HepG2 (cell line): ENCODE data around the gene COA1. TPM values are rescaled to one million over a fixed set of nuclear protein-coding genes. Genes with fewer than 3 reads are reported as not detected.

ENCODE experiments used
- ATF1 ChIP-seq: IDR thresholded peaks from 2 replicates; pipeline ENCODE4 v1.6.1; 2016; ENCODE audit warnings: mild to moderate bottlenecking, control low read depth
- BCL6 ChIP-seq: IDR thresholded peaks from 2 replicates; pipeline ENCODE4 v1.6.1; 2016; ENCODE audit warnings: missing genetic modification reagents, missing compliant biosample characterization
- CCDC6 ChIP-seq: sonication (generic); formaldehyde crosslinking; IDR thresholded peaks from 2 replicates; pipeline ENCODE4 v1.8.1; 2022; ENCODE audit warnings: mild to moderate bottlenecking, missing genetic modification reagents, moderate library complexity
- EHMT2 ChIP-seq: fragments of 200-600 bp; sonication (generic); IDR thresholded peaks from 2 replicates; pipeline ENCODE4 v1.7.0; 2017; ENCODE audit warnings: antibody characterized with exemption, low read depth, low read length, borderline replicate concordance
- ELF1 ChIP-seq: sonication (generic); formaldehyde crosslinking; IDR thresholded peaks from 2 replicates; pipeline ENCODE4 v1.4.0; 2020; ENCODE audit warnings: missing genetic modification reagents
- ELF3 ChIP-seq: IDR thresholded peaks from 2 replicates; pipeline ENCODE4 v1.6.1; 2016; ENCODE audit warnings: missing genetic modification reagents, missing compliant biosample characterization
- ETV5 ChIP-seq: IDR thresholded peaks from 2 replicates; pipeline ENCODE4 v1.6.1; 2018; ENCODE audit warnings: missing biosample characterization, missing genetic modification reagents, inconsistent platforms, borderline replicate concordance
- ETV6 ChIP-seq: sonication (generic); formaldehyde crosslinking; conservative IDR thresholded peaks from 2 replicates; pipeline ENCODE4 v1.4.0; 2020; ENCODE audit warnings: missing genetic modification reagents
- FOSL1 ChIP-seq: sonication (generic); formaldehyde crosslinking; IDR thresholded peaks from 2 replicates; pipeline ENCODE4 v1.9.0; 2021; ENCODE audit warnings: missing genetic modification reagents, borderline replicate concordance
- FOXK1 ChIP-seq: sonication (generic); formaldehyde crosslinking; IDR thresholded peaks from 2 replicates; pipeline ENCODE4 v1.4.0; 2020; ENCODE audit warnings: low read depth, missing genetic modification reagents, borderline replicate concordance
- HNF4A ChIP-seq: sonication (generic); formaldehyde crosslinking; IDR thresholded peaks from 2 replicates; pipeline ENCODE4 v1.4.0; 2020; ENCODE audit warnings: missing genetic modification reagents
- HOXD1 ChIP-seq: sonication (generic); formaldehyde crosslinking; IDR thresholded peaks from 2 replicates; pipeline ENCODE4 v1.5.0; 2020; ENCODE audit warnings: missing genetic modification reagents
- KDM4B ChIP-seq: sonication (generic); formaldehyde crosslinking; IDR thresholded peaks from 2 replicates; pipeline ENCODE4 v1.4.0; 2020; ENCODE audit warnings: missing genetic modification reagents
- RARG ChIP-seq: sonication (generic); formaldehyde crosslinking; IDR thresholded peaks from 2 replicates; pipeline ENCODE4 v1.4.0; 2020; ENCODE audit warnings: low read depth, mild to moderate bottlenecking, missing genetic modification reagents
- RFX3 ChIP-seq: IDR thresholded peaks from 2 replicates; pipeline ENCODE4 v1.6.1; 2016; ENCODE audit warnings: missing biosample characterization, missing genetic modification reagents
- SIX1 ChIP-seq: sonication (generic); formaldehyde crosslinking; IDR thresholded peaks from 2 replicates; pipeline ENCODE4 v1.4.0; 2020; ENCODE audit warnings: missing genetic modification reagents, borderline replicate concordance
- SMC3 ChIP-seq: IDR thresholded peaks from 2 replicates; pipeline ENCODE4 v1.6.1; 2011; ENCODE audit warnings: low read length, improper control_type of control experiment
- TCF7 ChIP-seq: sonication (generic); IDR thresholded peaks from 2 replicates; pipeline ENCODE4 v1.6.1; 2016; ENCODE audit warnings: antibody characterized with exemption, low read depth
- THAP7 ChIP-seq: sonication (generic); formaldehyde crosslinking; IDR thresholded peaks from 2 replicates; pipeline ENCODE4 v1.8.1; 2023; ENCODE audit warnings: mild to moderate bottlenecking, missing genetic modification reagents
- XBP1 ChIP-seq: sonication (generic); formaldehyde crosslinking; IDR thresholded peaks from 2 replicates; pipeline ENCODE4 v1.5.0; 2020; ENCODE audit warnings: missing genetic modification reagents
- ZNF318 ChIP-seq: sonication (generic); formaldehyde crosslinking; IDR thresholded peaks from 2 replicates; pipeline ENCODE4 v1.4.0; 2020; ENCODE audit warnings: mild to moderate bottlenecking, missing genetic modification reagents
- ZNF441 ChIP-seq: sonication (generic); formaldehyde crosslinking; IDR thresholded peaks from 2 replicates; pipeline ENCODE4 v1.7.0; 2021; ENCODE audit warnings: missing genetic modification reagents, borderline replicate concordance
- ZNF501 ChIP-seq: sonication (generic); formaldehyde crosslinking; IDR thresholded peaks from 2 replicates; pipeline ENCODE4 v1.5.1; 2020; ENCODE audit warnings: mild to moderate bottlenecking, moderate library complexity, missing genetic modification reagents
- ZNF788 ChIP-seq: sonication (generic); formaldehyde crosslinking; IDR thresholded peaks from 2 replicates; pipeline ENCODE4 v1.5.0; 2020; ENCODE audit warnings: mild to moderate bottlenecking, missing genetic modification reagents, borderline replicate concordance
- polyA plus RNA-seq, 8 experiments: library from polyadenylated mRNA; depleted of rRNA in 3 of 8; stranded (reverse) in 7 of 8; unstranded in 1 of 8; fragments of >200 nt; fragmentation: Illumina TruSeq in 4 of 8; extraction: Trizol in 4 of 8; gene quantifications; 2 replicates each; pipeline versions ENCODE4 v1.2.1 to v1.2.3, GENCODE V29; 2011 to 2016; ENCODE audit warnings: low read depth in 4 of 8, missing spikeins in 1 of 8, mixed read lengths in 1 of 8; ENCODE audit not compliant: insufficient read depth in 1 of 8
- total RNA-seq, 5 experiments: library from RNA; depleted of rRNA; stranded (reverse); fragments of >200 nt; fragmentation: Illumina TruSeq; extraction: Trizol; gene quantifications; 2 replicates each; pipeline ENCODE4 v1.2.3, GENCODE V29; 2016; ENCODE audit warnings: low read depth in 1 of 5

Gene COA1
- total and polyA plus RNA-seq, 2 of the 13 experiments (the other 11 are each of a cell fraction or from before 2014, with no cell fraction given): 33.2 to 65.7 TPM

- no peak for TF ChIP-seq XBP1 (CRISPR knock-in tag)
- peak; percentile 72; the same call in 1 of the 2 replicates for TF ChIP-seq ZNF501 (CRISPR knock-in tag)
- 0 out of 2 replicates have a peak, but pooled peaks have one; percentile 53 for TF ChIP-seq ETV6 (CRISPR knock-in tag)
- no peak for TF ChIP-seq ZNF441 (CRISPR knock-in tag)
- TF ChIP-seq SMC3: peak; percentile 37; the same call in 1 of the 2 replicates
- no peak for TF ChIP-seq CCDC6 (CRISPR knock-in tag)
- peak; percentile 88; the same call in 1 of the 2 replicates for TF ChIP-seq ETV5
- peak; percentile 99 for TF ChIP-seq ELF3 (CRISPR knock-in tag)
- no peak for TF ChIP-seq RARG (CRISPR knock-in tag)
- TF ChIP-seq ELF1 (CRISPR knock-in tag): peak; percentile 73
- TF ChIP-seq ZNF318 (CRISPR knock-in tag): no peak
- peak; percentile 53; the same call in 1 of the 2 replicates for TF ChIP-seq SIX1 (CRISPR knock-in tag)
- TF ChIP-seq BCL6: peak; percentile 78
- peak; percentile 65; the same call in 1 of the 2 replicates for TF ChIP-seq TCF7
- 0 out of 2 replicates have a peak, but pooled peaks have one; percentile 34 for TF ChIP-seq ZNF788 (CRISPR knock-in tag)
- TF ChIP-seq KDM4B (CRISPR knock-in tag): peak; percentile 76; the same call in 1 of the 2 replicates
- TF ChIP-seq HOXD1: peak; percentile 54; the same call in 1 of the 2 replicates
- TF ChIP-seq EHMT2: peak; percentile 39; the same call in 1 of the 2 replicates
- TF ChIP-seq FOSL1 (CRISPR knock-in tag): peak; percentile 38; the same call in 1 of the 2 replicates
- TF ChIP-seq HNF4A (CRISPR knock-in tag): peak; percentile 99
- TF ChIP-seq ATF1 (CRISPR knock-in tag): no peak
- no peak for TF ChIP-seq THAP7
- TF ChIP-seq FOXK1: 0 out of 2 replicates have a peak, but pooled peaks have one; percentile 55
- peak; percentile 86 for TF ChIP-seq RFX3 (CRISPR knock-in tag)
Measured at GRCh38 chr7:43639858-43640491, 89.3 kb downstream of the COA1 start (continued).
